Activated gamma-delta T cell (primary cell): ENCODE measurements around the gene SHISA2.
"Not testable (repeated sequence)": the region's sequence is repeated elsewhere in the genome, so short reads cannot be mapped to it uniquely, and the experiment has no call there.

Source experiments
- DNase-seq: peaks from one replicate; lab custom pipeline; 2025; lab: John Stamatoyannopoulos, UW
- total RNA-seq, 2 donors: gene quantifications; one replicate each; lab custom pipeline; 2026; lab: John Stamatoyannopoulos, UW

Gene SHISA2
- 0.44 to 1.1 reads per million in 2 donors for total RNA-seq

GRCh38 chr13:26051657-26052311 is at the start of gene SHISA2:
Gene SHISA2 (minus strand): TSS chr13:26052016. CDS start chr13:26050975, 1,041 bp downstream.
- peak; percentile 14 for DNase-seq

GRCh38 chr13:26095846-26096610 is 44.2 kb upstream of the SHISA2 start:
- DNase-seq, result no peak

- no peak for DNase-seq
These were observed 43.5 kb upstream of the SHISA2 start for GRCh38 chr13:26095338-26095737.

GRCh38 chr13:26076821-26077220 is 25.0 kb upstream of the SHISA2 start:
- not testable (repeated sequence) for DNase-seq

GRCh38 chr13:26075498-26075897 is 23.7 kb upstream of the SHISA2 start:
- no peak for DNase-seq

- DNase-seq, result no peak
These were observed 22.9 kb upstream of the SHISA2 start for GRCh38 chr13:26074706-26075105.

GRCh38 chr13:26072335-26072734 is 20.5 kb upstream of the SHISA2 start:
- DNase-seq, result not testable (repeated sequence)

- DNase-seq, result no peak
These were observed 19.9 kb upstream of the SHISA2 start for GRCh38 chr13:26071691-26072090.

- not testable (repeated sequence) for DNase-seq
These were observed 17.8 kb upstream of the SHISA2 start for GRCh38 chr13:26069642-26070041.

- not testable (repeated sequence) for DNase-seq
These were observed 16.6 kb upstream of the SHISA2 start for GRCh38 chr13:26068372-26068771.

- no peak for DNase-seq
These were observed 15.8 kb upstream of the SHISA2 start for GRCh38 chr13:26067601-26068000.

GRCh38 chr13:26066492-26066891 is 14.7 kb upstream of the SHISA2 start:
- not testable (repeated sequence) for DNase-seq

- DNase-seq, result no peak
These were observed 11.1 kb upstream of the SHISA2 start for GRCh38 chr13:26062853-26063444.

GRCh38 chr13:26061947-26062346 is 10.1 kb upstream of the SHISA2 start:
- DNase-seq, result no peak

GRCh38 chr13:26061256-26061655 is 9.4 kb upstream of the SHISA2 start:
- no peak for DNase-seq

GRCh38 chr13:26060357-26060756 is 8.5 kb upstream of the SHISA2 start:
- DNase-seq, result no peak

- no peak for DNase-seq
These were observed 6.9 kb upstream of the SHISA2 start for GRCh38 chr13:26058704-26059103.

- no peak for DNase-seq
These were observed 3.1 kb upstream of the SHISA2 start for GRCh38 chr13:26054896-26055295.

- no peak for DNase-seq
These were observed 1.7 kb upstream of the SHISA2 start for GRCh38 chr13:26053418-26053980.

- no peak for DNase-seq
These were observed 521 bp upstream of the SHISA2 start for GRCh38 chr13:26052337-26052736.

- no peak for DNase-seq
These were observed 572 bp downstream of the SHISA2 start for GRCh38 chr13:26051231-26051656.

GRCh38 chr13:26050568-26051230 is 1.1 kb downstream of the SHISA2 start:
- DNase-seq, result peak; percentile 14
